ENCODE data around the gene GUCD1. TPM values are rescaled to one million over a fixed set of nuclear protein-coding genes. Genes with fewer than 3 reads are reported as not detected.

The GUCD1 gene
- total RNA-seq, 1 experiment from 2014 or later = 48.7 TPM

GRCh38 chr22:24585461-24585860 is 30.5 kb upstream of the GUCD1 start (continued):
- TF ChIP-seq SP1 (IDR thresholded peaks at IDR 0.05; ENCODE audit: low read depth) (no peak), SRF (IDR thresholded peaks at IDR 0.05; ENCODE audit: low read depth) (no peak), EZH2phosphoT487 (IDR thresholded peaks at IDR 0.05; ENCODE audit: borderline replicate concordance) (no peak), POLR2A (IDR thresholded peaks at IDR 0.05; ENCODE audit: borderline replicate concordance, extremely low read depth, insufficient read depth, insufficient read length) (no peak), POLR2AphosphoS5 (IDR thresholded peaks at IDR 0.05; ENCODE audit: low read depth, low read length) (no peak), CEBPB (IDR thresholded peaks at IDR 0.05; ENCODE audit: low read depth) (no peak), JUND (IDR thresholded peaks at IDR 0.05) (no peak)

- intact Hi-C loops (cut with micrococcal nuclease) = no loop called here
- no peak overlapping the region for H3K4me3 ChIP-seq (replicated peaks in 1 of 2; ENCODE audit: low read depth in 1 of 2, low read length in 2 of 2)
- H3K4me1 ChIP-seq (ENCODE audit: control insufficient read depth in 1 of 2, insufficient read depth in 2 of 2, low read length in 2 of 2) = no peaks in the 10 kb centered on the region
- no peaks in the 10 kb centered on the region for H3K79me2 ChIP-seq (ENCODE audit: insufficient read depth, low read length)
- ChIA-PET POLR2A (no interaction called here), RAD21 (ENCODE audit: low non-redundant PET in 1 of 2, low total read pairs in 2 of 2, uncharacterized antibody in 2 of 2, unreplicated experiment in 2 of 2) (no interaction called here), CTCF (no interaction called here)
- no peak overlapping the region for H3K9ac ChIP-seq (ENCODE audit: low read length)
- no peak for DNase-seq (ENCODE audit: low read depth, low spot score)
- H3K36me3 ChIP-seq (ENCODE audit: control insufficient read depth in 1 of 2, insufficient read depth in 2 of 2, low read length in 2 of 2) = no peaks in the 10 kb centered on the region
- no peak for ATAC-seq
- no TSS peak for BruUV-seq (replicated peaks)
- H3K27me3 ChIP-seq (ENCODE audit: insufficient read depth, low read length) = no peaks in the 10 kb centered on the region
- H3K9me3 ChIP-seq (ENCODE audit: control insufficient read depth in 1 of 2, insufficient read depth in 1 of 2, low read depth in 1 of 2, low read length in 2 of 2) = no peaks in the 10 kb centered on the region
- H3K27ac ChIP-seq (ENCODE audit: low read depth, low read length) = no peak overlapping the region
- no peak overlapping the region for H3K4me2 ChIP-seq (ENCODE audit: low read length)
- no peaks in the 10 kb centered on the region for H3K9me2 ChIP-seq (ENCODE audit: insufficient read depth)
- no peak overlapping the region for H2AFZ ChIP-seq (ENCODE audit: low read depth, low read length, poor library complexity, severe bottlenecking)
- H4K20me1 ChIP-seq (ENCODE audit: insufficient read depth) = no peaks in the 10 kb centered on the region
- TF ChIP-seq EZH2phosphoT487 (IDR thresholded peaks at IDR 0.05; ENCODE audit: borderline replicate concordance) = no peak
- no peak for TF ChIP-seq CBX3 (IDR thresholded peaks at IDR 0.05; ENCODE audit: low read depth)
- TF ChIP-seq YY1 (IDR thresholded peaks at IDR 0.05; ENCODE audit: extremely low read depth, insufficient replicate concordance, low read depth, low read length) = no peak
- no peak for TF ChIP-seq ZFX (IDR thresholded peaks at IDR 0.05)
- TF ChIP-seq ZNF274 (IDR thresholded peaks at IDR 0.05; ENCODE audit: low read depth, low read length) = no peak
- no peak for TF ChIP-seq SP1 (IDR thresholded peaks at IDR 0.05; ENCODE audit: low read depth)
- TF ChIP-seq SRF (IDR thresholded peaks at IDR 0.05; ENCODE audit: low read depth) = no peak
- TF ChIP-seq RAD21 (IDR thresholded peaks at IDR 0.05; ENCODE audit: low read depth) = no peak
- TF ChIP-seq, protein P1, sequence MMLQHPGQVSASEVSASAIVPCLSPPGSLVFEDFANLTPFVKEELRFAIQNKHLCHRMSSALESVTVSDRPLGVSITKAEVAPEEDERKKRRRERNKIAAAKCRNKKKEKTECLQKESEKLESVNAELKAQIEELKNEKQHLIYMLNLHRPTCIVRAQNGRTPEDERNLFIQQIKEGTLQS (IDR thresholded peaks at IDR 0.05) = no peak
- TF ChIP-seq FOSL1 (IDR thresholded peaks at IDR 0.05; ENCODE audit: low read depth) = no peak
- no peak for TF ChIP-seq ELF1 (IDR thresholded peaks at IDR 0.05; ENCODE audit: borderline replicate concordance, low read depth)
- no peak for TF ChIP-seq SIN3A (IDR thresholded peaks at IDR 0.05; ENCODE audit: low read depth)
- TF ChIP-seq, protein P2, sequence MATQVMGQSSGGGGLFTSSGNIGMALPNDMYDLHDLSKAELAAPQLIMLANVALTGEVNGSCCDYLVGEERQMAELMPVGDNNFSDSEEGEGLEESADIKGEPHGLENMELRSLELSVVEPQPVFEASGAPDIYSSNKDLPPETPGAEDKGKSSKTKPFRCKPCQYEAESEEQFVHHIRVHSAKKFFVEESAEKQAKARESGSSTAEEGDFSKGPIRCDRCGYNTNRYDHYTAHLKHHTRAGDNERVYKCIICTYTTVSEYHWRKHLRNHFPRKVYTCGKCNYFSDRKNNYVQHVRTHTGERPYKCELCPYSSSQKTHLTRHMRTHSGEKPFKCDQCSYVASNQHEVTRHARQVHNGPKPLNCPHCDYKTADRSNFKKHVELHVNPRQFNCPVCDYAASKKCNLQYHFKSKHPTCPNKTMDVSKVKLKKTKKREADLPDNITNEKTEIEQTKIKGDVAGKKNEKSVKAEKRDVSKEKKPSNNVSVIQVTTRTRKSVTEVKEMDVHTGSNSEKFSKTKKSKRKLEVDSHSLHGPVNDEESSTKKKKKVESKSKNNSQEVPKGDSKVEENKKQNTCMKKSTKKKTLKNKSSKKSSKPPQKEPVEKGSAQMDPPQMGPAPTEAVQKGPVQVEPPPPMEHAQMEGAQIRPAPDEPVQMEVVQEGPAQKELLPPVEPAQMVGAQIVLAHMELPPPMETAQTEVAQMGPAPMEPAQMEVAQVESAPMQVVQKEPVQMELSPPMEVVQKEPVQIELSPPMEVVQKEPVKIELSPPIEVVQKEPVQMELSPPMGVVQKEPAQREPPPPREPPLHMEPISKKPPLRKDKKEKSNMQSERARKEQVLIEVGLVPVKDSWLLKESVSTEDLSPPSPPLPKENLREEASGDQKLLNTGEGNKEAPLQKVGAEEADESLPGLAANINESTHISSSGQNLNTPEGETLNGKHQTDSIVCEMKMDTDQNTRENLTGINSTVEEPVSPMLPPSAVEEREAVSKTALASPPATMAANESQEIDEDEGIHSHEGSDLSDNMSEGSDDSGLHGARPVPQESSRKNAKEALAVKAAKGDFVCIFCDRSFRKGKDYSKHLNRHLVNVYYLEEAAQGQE (IDR thresholded peaks at IDR 0.05; ENCODE audit: low read depth) = no peak
- no peak for TF ChIP-seq EGR1 (IDR thresholded peaks at IDR 0.05; ENCODE audit: low read depth)
- TF ChIP-seq POLR2A (IDR thresholded peaks at IDR 0.05; ENCODE audit: borderline replicate concordance, extremely low read depth, insufficient read depth, insufficient read length) = no peak
- TF ChIP-seq JUND (IDR thresholded peaks at IDR 0.05) = no peak
These were observed 30.0 kb upstream of the GUCD1 start for GRCh38 chr22:24584871-24585411.
